IPS DF 6.9 (cell line): ENCODE results near the gene ZDHHC5.
"Not testable (repeated sequence)": the region's sequence is repeated elsewhere in the genome, so short reads cannot be mapped to it uniquely, and the experiment has no call there.

Source experiments
- DNase-seq: peaks from one replicate; pipeline ENCODE4 v3.0.0-alpha.2; 2013; ENCODE audit warnings: low read depth, low spot score
- H3K27ac ChIP-seq: one replicate; pipeline ENCODE4 v1.5.1; 2013; ENCODE audit warnings: low read length, control low read depth
- H3K27me3 ChIP-seq: 2 replicates; pipeline ENCODE4 v1.6.1; 2013; ENCODE audit warnings: mild to moderate bottlenecking, low read length; ENCODE audit not compliant: control insufficient read depth, insufficient read depth
- H3K36me3 ChIP-seq: 2 replicates; pipeline ENCODE4 v1.6.1; 2013; ENCODE audit warnings: low read length; ENCODE audit not compliant: control insufficient read depth, insufficient read depth
- H3K4me1 ChIP-seq: 2 replicates; pipeline ENCODE4 v1.6.1; 2013; ENCODE audit warnings: low read length; ENCODE audit not compliant: control insufficient read depth, insufficient read depth
- H3K4me3 ChIP-seq: 2 replicates; pipeline ENCODE4 v1.5.1; 2013; ENCODE audit warnings: mild to moderate bottlenecking, low read length
- H3K9me3 ChIP-seq: 2 replicates; pipeline ENCODE4 v1.6.1; 2013; ENCODE audit warnings: low read length, inconsistent platforms; ENCODE audit not compliant: control insufficient read depth, insufficient read depth
- WGBS: extraction: QIAGEN DNeasy Blood & Tissue Kit; methylation state at CpG from one replicate; pipeline ENCODE4 v1.1.7; 2013; ENCODE audit warnings: mixed read lengths, missing lambda C conversion rate; ENCODE audit not compliant: insufficient read length, insufficient coverage; 5-methylcytosine and 5-hydroxymethylcytosine counted together

ZDHHC5 gene

GRCh38 chr11:57667117-57667735, 688 bp upstream of the ZDHHC5 start:
- Histone ChIP-seq H3K27ac (no peak overlapping the region), H3K27me3 (no peaks in the 10 kb centered on the region), H3K9me3 (no peaks in the 10 kb centered on the region), H3K4me3 (peak overlapping the region; percentile 69; the same call in 1 of the 2 replicates), H3K36me3 (no peaks in the 10 kb centered on the region), H3K4me1 (no peaks in the 10 kb centered on the region)
- no CpG with 5 or more reads among the region's 29 CpGs for WGBS
- no peak for DNase-seq

GRCh38 chr11:57668434-57668782, 494 bp downstream of the ZDHHC5 start:
- no peaks in the 10 kb centered on the region; the same call in 1 of the 2 replicates for H3K4me1 ChIP-seq
- H3K27me3 ChIP-seq = no peaks in the 10 kb centered on the region
- H3K9me3 ChIP-seq = no peaks in the 10 kb centered on the region
- H3K36me3 ChIP-seq = peaks cover 5% of the 10 kb centered on the region; the same call in 1 of the 2 replicates
- no peak for DNase-seq
- H3K4me3 ChIP-seq = peak overlapping the region; percentile 69
- no peak overlapping the region for H3K27ac ChIP-seq
- WGBS = no CpG with 5 or more reads among the region's 31 CpGs

GRCh38 chr11:57674251-57674650, 6.3 kb downstream of the ZDHHC5 start:
- Histone ChIP-seq H3K27me3 (no peaks in the 10 kb centered on the region), H3K9me3 (no peaks in the 10 kb centered on the region), H3K4me3 (no peak overlapping the region), H3K27ac (no peak overlapping the region), H3K36me3 (peaks cover 5% of the 10 kb centered on the region; the same call in 1 of the 2 replicates), H3K4me1 (no peaks in the 10 kb centered on the region; the same call in none of the 2 replicates)
- no peak for DNase-seq

GRCh38 chr11:57675176-57675941, 7.4 kb downstream of the ZDHHC5 start:
- DNase-seq = no peak
- H3K4me3 ChIP-seq = no peak overlapping the region
- no peaks in the 10 kb centered on the region for H3K9me3 ChIP-seq
- no peaks in the 10 kb centered on the region; the same call in none of the 2 replicates for H3K4me1 ChIP-seq
- H3K27me3 ChIP-seq = no peaks in the 10 kb centered on the region
- no peak overlapping the region for H3K27ac ChIP-seq
- no CpG with 5 or more reads among the region's 3 CpGs for WGBS
- H3K36me3 ChIP-seq = peaks cover 5% of the 10 kb centered on the region; the same call in 1 of the 2 replicates

GRCh38 chr11:57679396-57679795, 11.5 kb downstream of the ZDHHC5 start:
- Histone ChIP-seq H3K4me1 (no peaks in the 10 kb centered on the region), H3K36me3 (peaks cover 2% of the 10 kb centered on the region; the same call in 1 of the 2 replicates), H3K27ac (no peak overlapping the region), H3K27me3 (no peaks in the 10 kb centered on the region), H3K9me3 (no peaks in the 10 kb centered on the region), H3K4me3 (no peak overlapping the region)
- WGBS = no CpG with 5 or more reads among the region's 4 CpGs
- DNase-seq = no peak

- no peak overlapping the region for H3K4me3 ChIP-seq
- DNase-seq = no peak
- no CpG with 5 or more reads among the region's 2 CpGs for WGBS
- no peaks in the 10 kb centered on the region for H3K9me3 ChIP-seq
- H3K4me1 ChIP-seq = no peaks in the 10 kb centered on the region
- H3K36me3 ChIP-seq = peaks cover 2% of the 10 kb centered on the region; the same call in 1 of the 2 replicates
- no peak overlapping the region for H3K27ac ChIP-seq
- no peaks in the 10 kb centered on the region for H3K27me3 ChIP-seq
These were observed 12.6 kb downstream of the ZDHHC5 start for GRCh38 chr11:57680552-57680874.

GRCh38 chr11:57681168-57681567, 13.3 kb downstream of the ZDHHC5 start:
- no peaks in the 10 kb centered on the region for H3K27me3 ChIP-seq
- no CpG with 5 or more reads among the region's 1 CpG for WGBS
- no peak overlapping the region for H3K4me3 ChIP-seq
- H3K4me1 ChIP-seq = no peaks in the 10 kb centered on the region
- H3K36me3 ChIP-seq = peaks cover 2% of the 10 kb centered on the region; the same call in 1 of the 2 replicates
- H3K27ac ChIP-seq = no peak overlapping the region
- no peaks in the 10 kb centered on the region for H3K9me3 ChIP-seq
- no peak for DNase-seq

GRCh38 chr11:57690474-57690873, 22.6 kb downstream of the ZDHHC5 start:
- H3K27me3 ChIP-seq, H3K4me1 ChIP-seq, H3K27ac ChIP-seq, H3K9me3 ChIP-seq, DNase-seq, H3K4me3 ChIP-seq: not testable (repeated sequence)
- H3K36me3 ChIP-seq = peaks cover 23% of the 10 kb centered on the region
- WGBS = no CpG with 5 or more reads among the region's 5 CpGs

GRCh38 chr11:57698843-57699365, 31.0 kb downstream of the ZDHHC5 start:
- H3K4me3 ChIP-seq = no peak overlapping the region
- no peaks in the 10 kb centered on the region; the same call in 1 of the 2 replicates for H3K27me3 ChIP-seq
- H3K27ac ChIP-seq = no peak overlapping the region
- H3K9me3 ChIP-seq = no peaks in the 10 kb centered on the region
- no peaks in the 10 kb centered on the region for H3K4me1 ChIP-seq
- H3K36me3 ChIP-seq = peaks cover 22% of the 10 kb centered on the region
- WGBS = no CpG with 5 or more reads among the region's 18 CpGs
- DNase-seq = no peak

- DNase-seq = no peak
- peaks cover 27% of the 10 kb centered on the region for H3K36me3 ChIP-seq
- WGBS = no CpG with 5 or more reads among the region's 10 CpGs
These were observed 31.9 kb downstream of the ZDHHC5 start for GRCh38 chr11:57699813-57700212.

More at GRCh38 chr11:57699813-57700212, 31.9 kb downstream of the ZDHHC5 start:
- Histone ChIP-seq H3K27ac (no peak overlapping the region), H3K4me3 (no peak overlapping the region), H3K4me1 (no peaks in the 10 kb centered on the region), H3K9me3 (no peaks in the 10 kb centered on the region), H3K27me3 (no peaks in the 10 kb centered on the region; the same call in 1 of the 2 replicates)
